GM19238 (cell line): ENCODE measurements around the gene XRCC5.
"Not testable (repeated sequence)": the region's sequence is repeated elsewhere in the genome, so short reads cannot be mapped to it uniquely, and the experiment has no call there.

Source experiments
- DNase-seq: peaks from one replicate; pipeline ENCODE4 v3.0.0; 2011; ENCODE audit warnings: low spot score; ENCODE audit not compliant: insufficient read length

Gene XRCC5

DNA sequence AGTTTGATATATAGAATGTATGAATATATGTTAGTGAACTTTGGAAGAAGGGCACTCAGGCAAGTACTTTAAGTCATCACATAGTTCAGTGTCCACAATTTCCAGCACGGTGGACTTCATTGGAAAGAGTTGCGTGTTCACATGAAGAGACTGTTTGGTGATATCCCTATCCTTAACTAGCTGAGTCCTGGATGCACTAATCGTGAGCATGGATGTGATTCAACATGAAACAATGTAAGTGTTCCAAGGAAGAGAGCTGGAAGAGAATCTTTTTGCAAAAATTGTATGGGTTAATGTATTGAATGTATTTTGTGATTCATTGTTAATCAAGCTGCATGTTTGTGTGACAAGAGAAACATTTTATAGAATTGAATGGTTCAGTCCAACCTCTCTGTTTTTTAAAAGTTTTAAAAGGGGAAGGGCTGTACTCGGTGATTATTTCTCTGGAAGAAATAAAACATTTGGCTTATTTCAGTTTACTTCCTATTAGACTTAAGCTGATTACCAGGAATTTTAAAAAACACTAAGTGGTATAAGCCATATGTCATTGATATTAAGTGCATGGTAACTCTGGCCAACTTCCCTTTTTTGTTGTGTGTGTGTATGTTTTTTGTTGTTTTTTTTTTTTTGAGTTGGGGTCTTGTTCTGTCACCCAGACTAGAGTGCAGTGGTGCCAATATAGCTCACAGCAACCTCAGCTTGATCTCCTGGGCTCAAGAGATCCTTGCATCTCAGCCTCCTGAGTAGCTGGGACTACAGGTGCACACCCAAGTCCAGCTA lies 8.6 kb downstream of the XRCC5 start:
- no peak for DNase-seq

DNA sequence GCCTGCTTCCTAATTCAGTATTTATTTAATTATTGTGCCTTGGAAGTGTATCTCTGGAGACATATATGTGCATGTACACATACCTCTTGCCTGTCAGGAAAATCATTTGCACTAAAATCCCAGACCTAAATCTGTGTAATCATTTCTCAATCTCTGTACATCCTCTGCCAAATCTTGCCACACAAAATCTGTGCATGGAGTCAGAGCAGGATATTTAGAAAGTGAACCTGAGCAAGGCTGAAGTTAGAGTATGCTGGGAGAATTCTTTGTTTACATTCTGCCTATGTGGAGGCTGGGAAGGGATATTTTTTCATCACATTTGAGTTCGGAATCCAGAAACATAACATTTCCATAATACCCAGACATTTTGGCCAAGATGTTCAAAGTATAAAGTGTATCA lies 9.3 kb downstream of the XRCC5 start:
- DNase-seq, result no peak

DNA sequence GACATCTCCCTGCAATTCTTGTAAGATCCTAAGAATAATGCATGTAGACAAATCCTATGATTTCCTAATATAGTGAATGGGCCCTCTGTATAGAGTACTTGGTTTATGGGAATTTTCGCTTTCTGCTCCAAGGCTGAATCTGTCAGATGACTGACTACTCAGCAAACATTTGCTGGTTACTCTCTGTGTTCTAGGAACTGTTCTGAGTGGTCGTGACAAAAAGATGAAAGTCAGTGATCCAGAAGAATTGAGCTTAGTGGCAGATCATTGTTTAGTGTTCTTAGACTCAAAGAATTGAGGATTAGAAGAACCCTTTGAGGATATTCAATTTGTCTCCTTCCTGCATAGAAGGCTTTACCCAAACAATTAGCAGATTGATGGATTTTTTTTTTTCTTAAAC lies 10.0 kb downstream of the XRCC5 start:
- DNase-seq, result no peak

DNA sequence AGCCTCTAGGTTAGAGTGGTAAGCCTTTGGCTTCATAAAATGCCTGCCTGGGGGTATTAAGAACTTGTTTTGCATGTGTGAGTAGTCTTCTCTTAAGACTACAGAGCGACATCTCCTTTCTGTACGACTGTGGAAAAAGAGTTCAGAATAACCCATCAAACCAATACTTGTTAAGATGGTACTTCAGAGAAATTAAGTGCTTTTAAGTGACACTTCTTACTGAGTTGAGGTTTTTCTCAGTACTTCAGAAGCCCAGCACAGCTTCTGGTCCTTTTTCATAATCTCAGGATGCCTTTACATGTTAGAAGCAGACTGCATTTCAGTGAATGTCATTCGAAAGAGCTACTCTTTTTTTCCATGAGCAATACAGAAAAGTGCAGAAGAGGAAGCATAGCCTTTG lies 10.8 kb downstream of the XRCC5 start:
- no peak for DNase-seq

DNA sequence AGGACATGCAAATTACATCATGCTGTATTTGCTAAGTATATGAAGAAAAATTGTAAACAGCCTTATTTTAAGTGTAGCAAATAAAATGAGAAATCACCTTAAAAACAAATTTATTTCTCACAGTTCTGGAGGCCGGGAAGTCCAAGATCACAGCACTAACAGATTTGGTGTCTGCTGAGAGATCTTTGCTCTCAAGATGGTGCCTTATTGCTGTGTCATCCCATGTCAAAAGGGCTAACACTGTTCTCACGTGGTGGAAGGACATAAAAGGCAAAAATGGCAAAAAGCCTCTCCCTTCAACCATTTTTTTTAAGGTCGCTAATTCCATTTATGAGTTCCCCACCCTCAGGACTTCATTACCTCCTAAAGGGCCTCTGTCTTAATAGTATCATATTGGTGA lies 12.1 kb downstream of the XRCC5 start:
- DNase-seq, result no peak

DNA sequence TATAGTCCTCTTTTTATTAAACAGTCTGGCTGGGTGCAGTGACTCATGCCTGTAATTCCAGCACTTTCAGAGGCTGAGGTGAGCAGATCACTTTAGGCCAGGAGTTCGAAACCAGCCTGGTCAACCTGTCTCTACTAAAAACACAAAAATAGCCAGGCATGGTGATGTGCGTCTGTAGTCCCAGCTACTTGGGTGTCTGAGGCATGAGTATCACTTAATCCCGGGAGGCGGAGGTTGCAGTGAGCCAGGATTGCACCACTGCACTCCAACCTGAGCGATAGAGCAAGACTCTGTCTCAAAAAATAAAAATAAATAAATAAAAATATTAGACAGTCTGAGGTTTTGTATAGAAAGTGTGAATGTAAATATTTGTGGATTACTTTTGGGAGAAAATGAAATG lies 17.8 kb downstream of the XRCC5 start:
- DNase-seq, result no peak

DNA sequence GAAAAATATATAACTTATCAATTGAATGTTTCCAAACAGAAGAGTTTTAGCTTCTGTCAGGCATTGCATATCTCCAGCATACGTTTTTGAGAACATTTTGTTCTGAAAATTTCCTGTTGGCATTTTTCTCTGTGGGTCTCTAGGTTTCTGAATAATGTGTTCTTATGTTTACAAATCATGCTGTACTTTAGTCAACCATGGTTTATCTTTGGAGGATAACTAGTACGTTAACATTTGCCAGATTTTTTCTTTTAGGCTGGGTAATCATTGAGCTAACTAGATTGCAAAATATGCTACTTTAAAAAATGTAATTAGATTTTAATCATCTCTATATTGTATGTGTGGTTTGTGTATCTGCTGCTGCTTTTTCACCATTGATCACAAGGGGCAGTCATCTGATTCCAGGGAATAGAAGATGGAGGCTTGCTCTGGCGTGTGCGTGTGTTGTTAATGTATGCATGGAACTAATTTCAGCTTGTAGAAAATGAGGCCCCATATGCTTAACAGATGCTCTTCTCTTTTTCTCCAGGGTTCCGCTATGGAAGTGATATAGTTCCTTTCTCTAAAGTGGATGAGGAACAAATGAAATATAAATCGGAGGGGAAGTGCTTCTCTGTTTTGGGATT lies 21.3 kb downstream of the XRCC5 start:
- no peak for DNase-seq

DNA sequence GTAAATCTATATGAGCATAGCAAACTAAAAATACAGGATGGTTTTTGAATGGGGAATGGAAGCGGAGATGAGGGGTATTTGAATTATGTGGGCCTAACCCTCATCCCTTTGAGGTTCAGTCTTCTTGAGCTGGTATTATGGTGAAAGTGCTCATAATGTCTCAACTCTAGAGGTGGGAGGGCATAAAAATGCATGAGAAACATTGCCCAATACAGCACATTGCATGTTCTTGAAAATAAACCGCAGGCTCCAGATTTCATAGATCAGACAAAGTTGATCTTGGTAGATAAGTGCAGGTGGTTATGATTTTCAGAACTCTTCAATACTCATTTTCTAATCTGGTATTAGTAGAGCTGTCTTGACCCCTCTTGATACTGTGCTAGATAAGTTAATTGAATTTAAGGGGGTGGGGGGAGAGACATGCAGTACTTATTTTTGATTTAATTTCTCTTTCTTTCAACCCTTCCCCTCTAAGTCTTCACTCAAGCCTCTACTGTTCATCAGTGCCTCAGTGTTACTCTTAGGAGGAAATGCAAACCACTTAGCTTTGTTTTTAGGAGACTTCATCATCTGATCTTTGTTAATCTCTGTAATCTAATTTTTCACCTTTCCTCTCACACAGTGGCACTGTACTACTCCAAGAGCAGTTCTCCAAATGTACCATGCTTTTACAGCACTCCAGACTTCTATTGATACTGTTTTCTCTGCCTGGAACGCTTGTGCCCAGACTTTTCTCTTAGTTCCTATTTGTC lies 22.2 kb downstream of the XRCC5 start:
- no peak for DNase-seq

DNA sequence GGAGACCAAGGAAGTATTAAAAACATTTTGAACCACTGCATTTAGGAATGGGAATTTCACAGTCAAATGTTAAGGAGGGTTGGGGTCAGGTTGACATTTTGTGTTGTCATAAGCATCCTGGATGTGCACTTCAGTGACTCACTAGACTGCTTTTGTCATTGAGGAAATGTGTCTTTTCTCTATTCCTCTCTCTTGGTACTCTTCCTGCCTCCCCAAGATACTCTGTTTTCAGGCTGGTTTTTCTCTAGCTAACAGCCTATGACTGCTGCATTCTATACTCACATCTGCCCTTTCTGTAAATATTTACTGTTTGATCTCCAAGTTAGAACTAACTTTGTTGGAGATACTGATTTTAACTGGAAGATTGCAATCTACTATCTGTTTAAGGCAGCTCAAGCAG lies 23.4 kb downstream of the XRCC5 start:
- no peak for DNase-seq

DNA sequence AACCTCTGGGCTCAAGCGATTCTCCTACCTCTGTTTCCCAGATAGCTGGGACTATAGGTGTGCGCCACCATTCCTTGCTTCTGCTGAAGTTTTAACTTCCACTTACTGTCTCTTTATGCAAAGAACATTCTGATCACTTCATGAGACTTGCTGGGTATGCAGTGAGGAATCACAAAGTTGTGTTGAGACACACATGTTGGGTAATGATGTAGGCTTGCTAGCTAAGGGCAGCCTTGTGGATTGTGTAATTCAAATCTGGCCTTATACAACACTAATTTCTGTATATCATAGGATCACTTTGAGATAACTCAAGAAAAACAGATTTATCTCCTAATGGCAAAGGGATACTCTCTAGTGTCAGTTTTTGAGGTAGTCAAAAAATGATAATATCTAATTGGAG lies 24.2 kb downstream of the XRCC5 start:
- no peak for DNase-seq

DNA sequence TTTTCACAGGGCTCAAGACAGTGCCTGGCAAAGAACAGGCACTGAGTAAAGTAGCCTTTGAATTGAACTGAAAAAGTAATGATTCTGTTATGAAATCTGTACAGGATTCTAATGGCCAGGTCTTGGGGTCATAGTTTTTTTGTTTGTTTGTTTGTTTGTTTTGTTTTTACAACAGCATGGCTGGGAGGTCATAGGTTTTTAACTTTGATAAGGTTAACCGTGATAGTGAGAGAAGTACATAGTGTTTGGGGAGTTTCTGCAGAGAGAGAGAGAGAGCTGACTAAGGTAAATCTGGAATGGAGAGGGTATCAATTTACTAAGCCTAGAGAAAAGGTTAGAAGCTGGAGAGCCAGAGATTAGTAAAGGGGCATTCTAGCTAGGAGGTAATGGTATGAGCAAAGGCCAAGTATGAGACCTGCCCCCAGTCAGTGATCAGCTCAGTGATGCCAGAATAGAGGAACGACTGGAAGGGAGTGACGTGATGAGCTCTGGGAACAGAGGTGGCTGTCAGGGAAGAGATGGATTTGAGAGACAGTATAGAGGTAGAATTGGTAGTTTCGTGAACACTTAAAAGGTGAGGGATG lies 25.9 kb downstream of the XRCC5 start:
- no peak for DNase-seq

DNA sequence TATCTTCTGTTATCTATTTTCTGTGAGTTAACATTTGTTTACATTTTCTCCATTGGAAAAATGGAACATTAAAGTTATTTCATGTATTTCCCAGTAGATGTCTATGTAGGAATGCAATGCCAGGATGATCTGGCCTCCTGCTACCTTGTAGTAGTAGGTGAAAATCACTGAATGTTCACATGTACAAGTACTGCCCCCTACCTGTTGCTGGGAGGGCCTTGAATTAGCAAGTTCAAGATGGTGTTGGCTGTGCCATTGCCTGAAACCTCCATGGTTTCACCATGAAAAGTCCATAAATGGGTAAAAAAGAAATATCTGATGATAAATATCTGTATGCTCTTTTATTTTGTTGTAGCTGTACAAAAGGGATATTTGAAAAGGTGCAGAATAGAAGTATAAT lies 30.7 kb downstream of the XRCC5 start:
- DNase-seq, result peak; percentile 4

DNA sequence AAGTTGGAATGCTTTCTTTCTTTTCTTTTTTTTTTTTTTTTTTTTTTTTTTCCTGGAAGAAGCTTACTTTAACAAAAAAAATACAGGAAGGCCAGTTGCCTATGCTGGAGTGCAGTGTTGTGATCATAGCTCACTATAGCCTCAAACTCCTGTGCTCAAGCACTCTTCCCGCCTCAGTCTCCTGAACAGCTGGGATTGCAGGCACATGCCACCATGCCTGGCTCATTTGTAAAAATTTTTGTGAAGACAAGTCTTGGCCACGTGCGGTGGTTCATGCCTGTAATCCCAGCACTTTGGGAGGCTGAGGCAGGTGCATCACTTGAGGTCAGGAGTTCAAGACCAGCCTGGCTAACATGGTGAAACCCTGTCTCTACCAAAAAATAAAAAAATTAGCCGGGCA lies 32.4 kb downstream of the XRCC5 start:
- not testable (repeated sequence) for DNase-seq

DNA sequence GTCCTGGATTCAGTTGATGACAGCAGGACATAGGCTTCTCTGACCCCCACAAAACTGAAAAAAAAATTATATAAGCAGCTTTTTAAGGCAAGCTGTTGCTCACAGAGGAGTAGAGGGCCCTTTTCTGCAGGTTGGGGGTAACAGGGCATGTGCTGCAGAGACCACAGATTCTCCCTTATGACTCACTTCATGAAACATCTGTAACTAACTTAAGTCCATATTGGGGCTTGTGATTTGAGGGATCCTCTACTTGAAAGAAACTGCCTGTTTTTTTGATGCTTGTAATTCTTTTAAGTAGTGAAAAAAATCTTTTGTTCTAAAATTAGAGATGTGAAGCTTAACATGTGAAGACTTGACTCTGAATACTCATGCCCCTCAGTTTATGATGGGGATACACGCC lies 33.4 kb downstream of the XRCC5 start:
- DNase-seq, result peak; percentile 16

DNA sequence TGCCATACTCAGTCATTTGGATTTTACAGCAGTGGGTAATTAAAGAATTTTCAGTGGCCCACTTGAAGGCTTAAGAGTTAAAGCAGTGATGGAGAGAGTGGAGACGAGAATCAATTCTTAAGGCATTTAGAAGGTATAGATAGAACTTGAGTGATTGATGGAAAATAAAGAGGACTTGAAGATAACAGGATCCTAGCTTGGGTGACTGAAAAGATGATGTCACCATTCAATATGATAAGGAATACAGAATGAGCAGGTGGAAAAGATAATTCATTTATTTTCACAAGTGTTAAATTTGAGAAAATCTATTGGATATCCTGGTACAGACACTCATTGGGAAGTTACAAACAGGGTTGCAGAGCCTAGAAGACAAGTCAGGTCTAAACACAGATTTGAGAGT lies 35.2 kb downstream of the XRCC5 start:
- DNase-seq, result no peak

DNA sequence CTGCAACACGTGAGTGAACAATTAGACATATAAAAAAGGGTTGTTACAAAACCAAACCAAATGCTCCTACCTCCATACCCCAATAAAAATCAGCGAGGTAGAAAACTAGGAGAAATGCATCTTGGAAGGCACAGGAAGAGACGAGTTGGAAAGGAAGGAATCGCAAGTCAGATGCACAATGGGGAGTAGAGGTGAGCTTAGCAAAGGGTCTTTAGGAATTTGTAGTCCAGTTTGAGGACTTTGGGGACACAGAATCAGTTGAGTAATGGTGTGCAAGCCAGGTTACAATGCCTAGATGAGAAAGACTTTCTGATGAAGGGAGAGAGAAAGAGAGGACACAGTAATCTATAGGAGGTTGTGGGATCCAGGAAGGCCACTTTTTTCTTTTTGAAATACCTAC lies 35.7 kb downstream of the XRCC5 start:
- DNase-seq, result no peak

DNA sequence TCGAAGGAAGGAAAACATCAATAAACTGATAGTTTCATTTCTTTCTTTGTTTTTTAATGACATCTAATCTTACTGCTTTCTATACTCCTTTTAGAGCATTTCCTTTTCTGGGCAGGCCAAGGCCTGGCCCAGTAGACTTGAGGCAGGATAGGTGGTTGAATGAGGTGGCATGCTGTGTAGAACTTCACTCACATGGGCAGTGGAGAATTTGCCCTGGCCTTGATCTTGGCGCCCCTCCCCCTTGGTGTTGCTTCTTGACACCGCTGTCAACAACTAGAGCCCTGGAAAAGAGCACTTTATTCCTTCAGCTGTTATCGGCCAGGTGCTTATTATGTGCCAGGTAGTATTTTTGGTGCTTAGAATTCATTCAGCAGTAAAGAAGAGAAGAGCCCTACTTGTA lies 37.4 kb downstream of the XRCC5 start:
- no peak for DNase-seq

DNA sequence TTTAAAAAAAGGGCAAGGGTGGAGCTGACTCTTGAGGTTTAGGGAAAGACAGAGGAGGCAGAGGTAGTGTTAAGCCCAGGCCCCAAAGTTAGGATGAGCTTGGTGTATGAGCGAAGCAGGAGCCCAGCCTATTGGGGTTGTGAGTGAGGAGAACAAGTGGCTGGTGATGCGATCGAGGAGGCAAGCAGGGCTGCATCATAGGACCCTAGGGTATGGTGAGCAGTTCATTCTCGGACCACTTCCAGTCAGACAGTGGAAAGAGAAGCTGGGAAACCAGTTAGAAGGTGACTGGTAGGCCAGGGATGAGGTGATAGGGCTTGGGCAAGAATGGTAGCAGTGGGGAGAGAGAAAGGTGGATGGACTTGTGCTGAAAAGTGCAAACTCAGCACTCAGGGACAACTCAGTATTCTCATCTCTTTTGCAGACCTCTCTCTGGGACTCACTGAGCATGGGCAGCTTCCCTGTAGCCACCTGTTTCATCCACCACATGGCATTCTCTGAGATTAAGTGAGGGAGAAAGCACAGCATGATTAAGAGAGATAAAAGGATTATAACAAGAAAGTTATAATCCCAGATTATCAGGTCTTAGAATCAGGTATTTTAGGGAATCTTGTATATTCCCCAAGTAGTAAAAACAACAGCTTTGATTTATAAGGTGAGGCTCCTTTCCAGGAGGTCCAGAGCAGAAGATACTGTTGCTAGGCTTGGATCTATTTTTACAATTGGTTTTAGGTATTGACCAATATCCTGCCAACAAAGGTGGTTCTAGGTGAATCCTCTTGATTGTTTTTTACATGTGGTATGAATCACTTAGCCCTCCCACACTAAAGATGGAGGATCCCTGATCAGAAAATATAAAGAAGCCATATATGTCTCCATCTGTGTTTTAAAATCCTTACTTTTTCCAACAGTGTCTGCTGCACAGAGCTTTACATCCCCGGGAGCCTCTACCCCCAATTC lies 38.3 kb downstream of the XRCC5 start:
- no peak for DNase-seq

DNA sequence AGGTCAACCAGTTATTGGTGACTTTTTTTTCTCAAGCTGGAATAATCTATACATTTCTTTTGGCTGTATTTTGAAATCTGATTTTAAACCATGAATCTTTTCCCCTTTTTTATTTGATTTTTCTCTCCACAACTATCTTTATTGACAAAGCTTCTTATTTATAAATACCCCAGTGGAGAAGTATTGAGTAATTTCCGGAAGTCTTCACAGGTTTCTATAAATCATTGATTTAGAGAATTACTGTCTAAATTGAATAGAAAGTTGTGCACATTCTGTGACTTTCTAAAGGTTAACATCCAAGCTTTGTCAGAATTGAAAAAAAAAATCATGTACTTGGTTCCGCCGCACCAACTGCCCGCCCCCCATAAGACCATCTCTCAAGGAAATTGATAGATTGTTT lies 39.8 kb downstream of the XRCC5 start:
- DNase-seq, result no peak

DNA sequence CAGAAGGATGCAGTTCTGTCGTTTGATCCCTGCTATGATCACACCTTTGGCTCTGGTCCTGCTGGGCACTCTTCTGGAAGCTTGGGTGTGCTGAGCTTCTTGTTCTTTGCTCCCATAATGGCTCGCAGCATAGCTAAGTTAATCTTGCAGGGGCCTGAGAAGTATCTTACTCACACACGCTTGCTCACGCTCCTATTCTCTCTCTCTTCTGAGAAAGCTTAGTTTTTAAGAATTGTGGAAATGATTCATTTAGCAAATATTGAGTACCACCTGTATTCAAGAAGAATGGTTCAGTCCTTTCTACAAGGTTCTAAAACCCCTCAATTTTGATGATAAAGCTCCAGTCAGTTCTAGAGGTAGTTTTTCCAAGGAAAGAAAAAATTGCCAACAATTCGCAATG lies 40.6 kb downstream of the XRCC5 start:
- no peak for DNase-seq
